Measurements from ENCODE around the gene CD84.
"Not testable (repeated sequence)": the region's sequence is repeated elsewhere in the genome, so short reads cannot be mapped to it uniquely, and the experiment has no call there.

- TF ChIP-seq EZH2 (IDR thresholded peaks at IDR 0.05; ENCODE audit: borderline replicate concordance); CTCF (IDR thresholded peaks at IDR 0.05; ENCODE audit: poor library complexity): not testable (repeated sequence)
Measured at GRCh38 chr1:160582976-160583375, 3.7 kb upstream of the CD84 start.
